GM12878 (cell line): Measurements from ENCODE around the gene SCRN1. TPM values are rescaled to one million over a fixed set of nuclear protein-coding genes. Genes with fewer than 3 reads are reported as not detected.

Source experiments
- ATAC-seq: fragments of 200-7000 bp; cut with Tn5 transposase; 3 replicates; pipeline ENCODE4 v1.9.1; 2020; ENCODE audit warnings: mild to moderate bottlenecking, moderate library complexity
- BruUV-seq: library from RNA; stranded (reverse); fragments of 400-500 nt; replicated peaks from 2 replicates; lab custom pipeline; 2021; lab: Mats Ljungman, UMichigan
- CTCF ChIA-PET: fragments of 300-600 bp; sonication (Branson Sonifier 250); formaldehyde crosslinking; extraction: SDS; loops from one replicate; lab custom pipeline; 2021; ENCODE audit warnings: inconsistent platforms; lab: Yijun Ruan, JAX
- POLR2A ChIA-PET: fragments of 350-600 bp; formaldehyde crosslinking; extraction: SDS; loops from one replicate; lab custom pipeline; 2021; ENCODE audit warnings: inconsistent platforms; lab: Charles Lee
- RAD21 ChIA-PET: fragments of 300-600 bp; sonication (Branson Sonifier 250); formaldehyde crosslinking; loops from one replicate; lab custom pipeline; 2023; ENCODE audit warnings: antibody characterized with exemption; ENCODE audit not compliant: unreplicated experiment; lab: Charles Lee
- SMC1A ChIA-PET: fragments of 300-600 bp; sonication (Branson Sonifier 250); formaldehyde crosslinking; loops from one replicate; lab custom pipeline; 2023; ENCODE audit not compliant: unreplicated experiment, uncharacterized antibody; lab: Charles Lee
- DNase-seq: peaks from one replicate; pipeline ENCODE4 v3.0.0-alpha.2; 2011; ENCODE audit warnings: low read depth, low spot score
- FAIRE-seq: peaks from 3 replicates; lab custom pipeline; 2011; peaks lifted over from hg19 to GRCh38; lab: Jason Lieb, UNC
- H2AFZ ChIP-seq: 2 replicates; pipeline ENCODE4 v1.6.0; 2011; ENCODE audit warnings: low read depth, low read length, control low read depth; ENCODE audit not compliant: control insufficient read depth
- H3K27ac ChIP-seq: 2 replicates; pipeline ENCODE4 v1.5.1; 2011; ENCODE audit warnings: control low read depth; ENCODE audit not compliant: control insufficient read depth, insufficient read depth
- H3K27me3 ChIP-seq, 2 experiments: replicated peaks in 1 of 2; 2 replicates each; pipeline versions ENCODE4 v1.6.0 to v1.6.1; 2011; ENCODE audit warnings: low read length in 1 of 2; ENCODE audit not compliant: control insufficient read depth in 2 of 2, insufficient read depth in 2 of 2
- H3K36me3 ChIP-seq, 2 experiments: 2 replicates each; pipeline ENCODE4 v1.5.1; 2011; ENCODE audit warnings: low read length in 1 of 2; ENCODE audit not compliant: control insufficient read depth in 2 of 2, insufficient read depth in 2 of 2
- H3K4me1 ChIP-seq: 2 replicates; pipeline ENCODE4 v1.6.1; 2011; ENCODE audit warnings: mild to moderate bottlenecking, low read length, moderate library complexity, mixed read lengths; ENCODE audit not compliant: control insufficient read depth, insufficient read depth
- H3K4me2 ChIP-seq: 2 replicates; pipeline ENCODE4 v1.6.0; 2011; ENCODE audit warnings: control low read depth; ENCODE audit not compliant: control insufficient read depth, insufficient read depth
- H3K4me3 ChIP-seq: fragments of 200-600 bp; sonication (generic); 2 replicates; pipeline ENCODE4 v1.5.1; 2016
- H3K79me2 ChIP-seq: 2 replicates; pipeline ENCODE4 v1.6.0; 2011; ENCODE audit warnings: low read length; ENCODE audit not compliant: control insufficient read depth, insufficient read depth
- H3K9ac ChIP-seq: 2 replicates; pipeline ENCODE4 v1.8.0; 2011; ENCODE audit warnings: low read length, control low read depth, mixed read lengths; ENCODE audit not compliant: control insufficient read depth, insufficient read depth
- H3K9me3 ChIP-seq: replicated peaks from 3 replicates; pipeline ENCODE4 v1.5.1; 2011; ENCODE audit warnings: mild to moderate bottlenecking, low read length; ENCODE audit not compliant: control insufficient read depth, insufficient read depth
- H4K20me1 ChIP-seq: 2 replicates; pipeline ENCODE4 v1.6.0; 2011; ENCODE audit not compliant: control insufficient read depth, insufficient read depth
- E4F1 ChIP-seq: fragments of 450-650 bp; IDR thresholded peaks from 2 replicates; pipeline ENCODE4 v1.6.1; 2018; ENCODE audit warnings: borderline replicate concordance, mild to moderate bottlenecking; ENCODE audit not compliant: partially characterized antibody
- IRF4 ChIP-seq: IDR thresholded peaks from 2 replicates; pipeline ENCODE4 v1.6.1; 2011; ENCODE audit warnings: low read depth, low read length
- PRDM15 ChIP-seq: fragments of 450-650 bp; formaldehyde crosslinking; IDR thresholded peaks from 2 replicates; pipeline ENCODE4 v1.4.0; 2020; ENCODE audit warnings: mild to moderate bottlenecking, moderate library complexity
- SIN3A ChIP-seq: IDR thresholded peaks from 2 replicates; pipeline ENCODE4 v1.6.1; 2012; ENCODE audit warnings: low read depth, low read length, improper control_type of control experiment
- TARDBP ChIP-seq: IDR thresholded peaks from 2 replicates; pipeline ENCODE4 v1.6.1; 2016; ENCODE audit warnings: borderline replicate concordance
- USF1 ChIP-seq: IDR thresholded peaks from 2 replicates; pipeline ENCODE4 v1.6.1; 2011; ENCODE audit warnings: borderline replicate concordance, low read depth, mild to moderate bottlenecking, moderate library complexity, mixed read lengths, low read length; ENCODE audit not compliant: insufficient read depth; ENCODE audit errors: extremely low read length
- ZNF592 ChIP-seq: fragments of 450-650 bp; IDR thresholded peaks from 2 replicates; pipeline ENCODE4 v1.6.1; 2017; ENCODE audit warnings: mild to moderate bottlenecking, moderate library complexity
- WGBS: methylation state at CpG from one replicate; pipeline ENCODE4 v1.1.6; 2016; ENCODE audit warnings: low lambda C conversion rate; ENCODE audit not compliant: insufficient replicate concordance, insufficient coverage; ENCODE audit errors: missing lambda C conversion rate; 5-methylcytosine and 5-hydroxymethylcytosine counted together
- in situ Hi-C: fragments of 300-500 bp; cut with MboI; formaldehyde crosslinking; loops from 9 replicates; pipeline ENCODE4 v1.14.3; 2018; ENCODE audit warnings: mixed read lengths
- intact Hi-C: fragments of 100-400 bp; cut with micrococcal nuclease; formaldehyde crosslinking; loops from one replicate; pipeline ENCODE4 v1.14.2; 2022; ENCODE audit not compliant: unreplicated experiment
- polyA plus RNA-seq, 11 experiments: library from polyadenylated mRNA; depleted of rRNA in 4 of 11; unstranded in 6 of 11; stranded (reverse) in 5 of 11; fragments of >200 nt; fragmentation: Nextera tagmentation in 4 of 11; fragmentation: Illumina TruSeq in 1 of 11; extraction: Ambion mirVana in 4 of 11; extraction: Trizol in 1 of 11; gene quantifications; 1 replicate in 1 of 11; 2 replicates in 10 of 11; pipeline versions ENCODE4 v1.2.1 to v1.2.3, GENCODE V29; 2011 to 2016; ENCODE audit warnings: inconsistent platforms in 2 of 11, missing spikeins in 2 of 11, low read depth in 1 of 11
- total RNA-seq, 4 experiments: library from RNA; depleted of rRNA in 3 of 4; stranded (reverse); fragments of >200 nt in 3 of 4; fragmentation: Illumina TruSeq in 1 of 4; extraction: Trizol in 1 of 4; gene quantifications; 2 replicates each; pipeline versions ENCODE4 v1.2.1 to v1.2.3, GENCODE V29; 2013 to 2021

SCRN1 gene
- total and polyA plus RNA-seq, 10 of the 15 experiments (the other 5 are each of a cell fraction or from before 2014, with no cell fraction given): 11.1 to 67.6 (median 41.7) TPM

GRCh38 chr7:29915481-29916215, 74.0 kb downstream of the SCRN1 start (continued):
- TF ChIP-seq TARDBP: no peak
- no peak for TF ChIP-seq PRDM15 (CRISPR knock-in tag)
- TF ChIP-seq, all 136 proteins: peak for 0

- 49% methylated on average over 4 of the region's 4 CpGs for WGBS
- no peaks in the 10 kb centered on the region for H3K9me3 ChIP-seq
- TF ChIP-seq USF1: no peak
- no peak for TF ChIP-seq E4F1
- TF ChIP-seq SIN3A: no peak
- no peak for TF ChIP-seq ZNF592
- TF ChIP-seq IRF4: no peak
- no TSS peak for BruUV-seq
- no peaks in the 10 kb centered on the region for H4K20me1 ChIP-seq
- ATAC-seq (no peak), DNase-seq (no peak), FAIRE-seq (no peak)
- H2AFZ ChIP-seq: no peak overlapping the region
- no peak overlapping the region for H3K9ac ChIP-seq
- H3K4me3 ChIP-seq: no peak overlapping the region
- in situ Hi-C loops: no loop called here
- intact Hi-C loops: loop anchor here (10.0 kb wide), 1 partner anchor 159 kb away; no protein-coding TSS in a partner anchor
- no peak overlapping the region for H3K27ac ChIP-seq
- no peaks in the 10 kb centered on the region for H3K27me3 ChIP-seq
- no peaks in the 10 kb centered on the region for H3K79me2 ChIP-seq
- H3K4me2 ChIP-seq: no peak overlapping the region
- no peaks in the 10 kb centered on the region for H3K4me1 ChIP-seq
- CTCF ChIA-PET: interaction anchor here (1.6 kb wide), 1 partner anchor 9 kb away, joined by 6 read pairs; no protein-coding TSS in a partner anchor
- POLR2A ChIA-PET: no interaction called here
- RAD21 ChIA-PET: no interaction called here
- peaks cover 0 to 6% of the 10 kb centered on the region in 2 experiments; a peak in 1 of 4 replicates for H3K36me3 ChIP-seq
- SMC1A ChIA-PET: interaction anchor here (1.0 to 1.2 kb wide), 2 partner anchors 54 to 159 kb away, joined by 3 to 4 read pairs; no protein-coding TSS in a partner anchor
Measured at GRCh38 chr7:29914180-29914579, 75.4 kb downstream of the SCRN1 start.
